Fibroblast of lung (primary cell): ENCODE results near the gene NARF.
"Not testable (repeated sequence)": the region's sequence is repeated elsewhere in the genome, so short reads cannot be mapped to it uniquely, and the experiment has no call there.

Experiments used
- EZH2 ChIP-seq: IDR thresholded peaks from 2 replicates; pipeline ENCODE4 v1.5.1; 2012; ENCODE audit warnings: low read length, control low read depth, mild to moderate bottlenecking; ENCODE audit errors: missing control alignments
- TF ChIP-seq, protein P1 (sequence below), 2 donors: IDR thresholded peaks in 1 of 2; conservative IDR thresholded peaks in 1 of 2; 1 replicate in 1 of 2; 2 replicates in 1 of 2; pipeline ENCODE4 v1.5.1; 2011 to 2012; ENCODE audit warnings: low read length in 2 of 2, control low read depth in 1 of 2, inconsistent platforms in 1 of 2, low read depth in 1 of 2, mild to moderate bottlenecking in 1 of 2

DNA sequence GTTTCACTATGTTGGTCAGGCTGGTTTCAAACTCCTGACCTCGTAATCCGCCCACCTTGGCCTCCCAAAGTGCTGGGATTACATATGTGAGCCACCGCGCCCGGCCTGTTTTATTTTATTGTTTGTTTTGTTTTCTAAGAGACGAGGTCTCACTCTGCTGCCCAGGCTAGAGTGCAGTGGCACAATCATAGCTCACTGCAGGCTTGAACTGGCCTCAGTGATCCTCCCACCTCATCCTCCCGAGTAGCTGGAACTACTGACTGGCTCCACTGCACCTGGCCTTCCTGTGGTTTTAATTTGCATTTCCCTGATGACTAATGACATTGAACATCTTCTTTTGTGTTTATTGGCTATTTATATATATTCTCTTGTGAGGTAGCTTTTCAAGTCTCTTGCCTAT is 47.9 kb downstream of the NARF start:
- TF ChIP-seq, protein P1, sequence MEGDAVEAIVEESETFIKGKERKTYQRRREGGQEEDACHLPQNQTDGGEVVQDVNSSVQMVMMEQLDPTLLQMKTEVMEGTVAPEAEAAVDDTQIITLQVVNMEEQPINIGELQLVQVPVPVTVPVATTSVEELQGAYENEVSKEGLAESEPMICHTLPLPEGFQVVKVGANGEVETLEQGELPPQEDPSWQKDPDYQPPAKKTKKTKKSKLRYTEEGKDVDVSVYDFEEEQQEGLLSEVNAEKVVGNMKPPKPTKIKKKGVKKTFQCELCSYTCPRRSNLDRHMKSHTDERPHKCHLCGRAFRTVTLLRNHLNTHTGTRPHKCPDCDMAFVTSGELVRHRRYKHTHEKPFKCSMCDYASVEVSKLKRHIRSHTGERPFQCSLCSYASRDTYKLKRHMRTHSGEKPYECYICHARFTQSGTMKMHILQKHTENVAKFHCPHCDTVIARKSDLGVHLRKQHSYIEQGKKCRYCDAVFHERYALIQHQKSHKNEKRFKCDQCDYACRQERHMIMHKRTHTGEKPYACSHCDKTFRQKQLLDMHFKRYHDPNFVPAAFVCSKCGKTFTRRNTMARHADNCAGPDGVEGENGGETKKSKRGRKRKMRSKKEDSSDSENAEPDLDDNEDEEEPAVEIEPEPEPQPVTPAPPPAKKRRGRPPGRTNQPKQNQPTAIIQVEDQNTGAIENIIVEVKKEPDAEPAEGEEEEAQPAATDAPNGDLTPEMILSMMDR (conservative IDR thresholded peaks at IDR 0.05 in 1 of 2, IDR thresholded peaks at IDR 0.05 in 1 of 2; ENCODE audit: low read depth in 1 of 2, low read length in 2 of 2): not testable (repeated sequence)
- TF ChIP-seq EZH2: not testable (repeated sequence)
